ENCODE data around the gene MAP3K14.

MAP3K14 gene

DNA sequence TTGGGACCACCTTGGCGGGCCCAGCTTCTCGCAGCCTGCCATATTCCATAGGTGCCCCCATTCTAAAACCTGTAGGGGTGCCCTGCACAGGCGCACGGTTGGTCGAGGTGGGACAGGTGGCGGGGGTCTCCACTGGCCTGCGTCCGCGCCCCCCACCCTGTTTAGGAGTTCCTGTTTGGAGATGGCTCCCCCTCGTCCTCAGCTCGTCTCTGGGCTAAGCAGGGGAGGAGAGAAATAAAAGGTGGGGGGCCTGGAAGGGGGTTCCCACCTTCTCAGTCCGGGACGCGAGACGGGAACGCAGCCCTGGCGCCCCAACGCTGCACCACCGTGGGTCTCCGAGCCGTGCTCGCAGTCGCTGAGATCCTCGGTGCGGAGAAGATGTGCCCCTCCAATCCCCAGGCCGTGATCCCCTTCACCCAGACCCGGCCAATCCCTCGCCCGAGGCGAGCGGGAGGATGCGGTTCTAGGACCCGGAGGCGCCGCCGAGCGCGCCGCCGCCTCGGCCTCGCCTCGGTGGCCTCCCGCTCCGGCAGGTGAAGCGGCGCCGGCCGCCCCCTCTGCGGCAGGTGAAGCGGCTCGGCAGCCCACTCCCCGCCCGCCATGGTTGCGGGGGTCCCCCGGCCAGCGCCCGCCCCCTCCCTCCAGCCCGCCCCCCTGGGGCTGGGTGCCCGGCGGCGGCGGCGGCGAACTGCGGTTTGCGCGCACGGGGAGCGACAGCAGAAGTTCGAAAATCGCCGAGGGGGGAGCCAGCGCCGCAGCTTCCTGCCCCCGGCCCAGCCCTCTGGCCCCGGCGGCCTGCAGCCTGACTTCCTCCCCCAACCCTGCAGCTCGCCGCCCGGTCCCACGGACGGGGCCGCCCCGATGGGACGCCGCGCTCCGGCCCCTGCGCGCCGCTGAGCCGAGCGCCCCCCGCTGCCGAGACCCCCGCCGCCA is 95.5 kb downstream of the MAP3K14 start, which contains the start of gene FMNL1:
Gene FMNL1 (plus strand): TSS at position 805 of the 933 bp plus-strand sequence. CDS start 240 bp downstream, outside the sequence.
- no peak for DNase-seq

- DNase-seq: no peak
Observed at GRCh38 chr17:45220079-45220478, 96.7 kb downstream of the MAP3K14 start.

- peak; percentile 54 for DNase-seq
Observed at GRCh38 chr17:45218895-45219661, 97.7 kb downstream of the MAP3K14 start.
